Loucy (cell line): ENCODE results near the gene SCPEP1.
A peak's percentile ranks its signal among the peaks of the same experiment; 100 is the strongest.

Source experiments
- H2AFZ ChIP-seq: fragments of 200-600 bp; sonication (generic); 2 replicates; pipeline ENCODE4 v1.6.0; 2016; ENCODE audit warnings: antibody characterized with exemption, mild to moderate bottlenecking, low read length, moderate library complexity
- H3F3A ChIP-seq: fragments of 200-600 bp; 2 replicates; pipeline ENCODE4 v1.6.0; 2016; ENCODE audit warnings: antibody characterized with exemption, low read depth, mild to moderate bottlenecking
- H3K27me3 ChIP-seq: fragments of 200-600 bp; sonication (generic); 2 replicates; pipeline ENCODE4 v1.6.1; 2014; ENCODE audit warnings: low read length, mild to moderate bottlenecking; ENCODE audit not compliant: insufficient read depth, poor library complexity, severe bottlenecking
- H3K36me3 ChIP-seq: fragments of 200-600 bp; sonication (generic); 2 replicates; pipeline ENCODE4 v1.6.1; 2016; ENCODE audit warnings: low read length; ENCODE audit not compliant: insufficient read depth
- H3K4me1 ChIP-seq: fragments of 200-600 bp; sonication (generic); 2 replicates; pipeline ENCODE4 v1.5.1; 2014; ENCODE audit warnings: low read length, mild to moderate bottlenecking; ENCODE audit not compliant: insufficient read depth, poor library complexity, severe bottlenecking
- H3K4me2 ChIP-seq: fragments of 200-600 bp; sonication (generic); 2 replicates; pipeline ENCODE4 v1.6.0; 2014; ENCODE audit warnings: antibody characterized with exemption, low read length, low read depth, mild to moderate bottlenecking; ENCODE audit not compliant: poor library complexity, severe bottlenecking
- H3K4me3 ChIP-seq: fragments of 200-600 bp; sonication (generic); 2 replicates; pipeline ENCODE4 v1.5.1; 2014; ENCODE audit warnings: low read length, mild to moderate bottlenecking, mixed read lengths; ENCODE audit not compliant: poor library complexity, severe bottlenecking
- H3K79me2 ChIP-seq: fragments of 200-600 bp; sonication (generic); 2 replicates; pipeline ENCODE4 v1.6.1; 2014; ENCODE audit warnings: low read length; ENCODE audit not compliant: insufficient read depth
- H3K9ac ChIP-seq: fragments of 200-600 bp; sonication (generic); 2 replicates; pipeline ENCODE4 v1.6.0; 2014; ENCODE audit warnings: mild to moderate bottlenecking, low read depth, low read length, moderate library complexity; ENCODE audit not compliant: poor library complexity, severe bottlenecking
- H3K9me2 ChIP-seq: fragments of 200-600 bp; sonication (generic); replicated peaks from 2 replicates; pipeline ENCODE4 v1.6.1; 2016; ENCODE audit warnings: low read depth, low read length, mixed read lengths
- H3K9me3 ChIP-seq: fragments of 200-600 bp; sonication (generic); 2 replicates; pipeline ENCODE4 v1.6.1; 2014; ENCODE audit warnings: mild to moderate bottlenecking, antibody characterized with exemption, low read length, low read depth; ENCODE audit not compliant: insufficient read depth
- H4K20me1 ChIP-seq: fragments of 200-600 bp; sonication (generic); 2 replicates; pipeline ENCODE4 v1.6.0; 2014; ENCODE audit warnings: antibody characterized with exemption, low read length, mild to moderate bottlenecking; ENCODE audit not compliant: insufficient read depth, poor library complexity, severe bottlenecking
- CTCF ChIP-seq: fragments of 200-600 bp; sonication (generic); conservative IDR thresholded peaks from 2 replicates; pipeline ENCODE4 v1.5.1; 2014; ENCODE audit warnings: mild to moderate bottlenecking, antibody characterized with exemption, low read length
- EZH2phosphoT487 ChIP-seq: fragments of 200-600 bp; IDR thresholded peaks from 2 replicates; pipeline ENCODE4 v1.6.1; 2018; ENCODE audit warnings: antibody characterized with exemption, mild to moderate bottlenecking, moderate library complexity, borderline replicate concordance

The SCPEP1 gene

GRCh38 chr17:57010487-57010886 lies 32.6 kb downstream of the SCPEP1 start:
- Histone ChIP-seq H3F3A (no peaks in the 10 kb centered on the region), H3K36me3 (no peaks in the 10 kb centered on the region), H3K9me2 (no peaks in the 10 kb centered on the region), H4K20me1 (no peaks in the 10 kb centered on the region), H3K79me2 (no peaks in the 10 kb centered on the region), H3K4me2 (peak overlapping the region; percentile 27), H3K9ac (no peak overlapping the region), H3K4me3 (no peak overlapping the region), H3K4me1 (peaks cover 6% of the 10 kb centered on the region), H3K9me3 (no peaks in the 10 kb centered on the region), H3K27me3 (no peaks in the 10 kb centered on the region), H2AFZ (0 out of 2 replicates have a peak overlapping the region, but pooled peaks have one; percentile 76)
- TF ChIP-seq EZH2phosphoT487, result no peak
- no peak for TF ChIP-seq CTCF

GRCh38 chr17:57011491-57012015 lies 33.6 kb downstream of the SCPEP1 start:
- Histone ChIP-seq H3K9me2 (no peaks in the 10 kb centered on the region), H3K4me1 (no peaks in the 10 kb centered on the region), H3K79me2 (no peaks in the 10 kb centered on the region), H3F3A (no peaks in the 10 kb centered on the region), H3K9ac (no peak overlapping the region), H3K36me3 (no peaks in the 10 kb centered on the region), H3K27me3 (no peaks in the 10 kb centered on the region), H3K9me3 (no peaks in the 10 kb centered on the region), H3K4me3 (no peak overlapping the region), H3K4me2 (no peak overlapping the region), H4K20me1 (no peaks in the 10 kb centered on the region), H2AFZ (no peak overlapping the region)
- TF ChIP-seq CTCF (no peak), EZH2phosphoT487 (no peak)

- no peak overlapping the region for H3K4me3 ChIP-seq
- H3F3A ChIP-seq, result no peaks in the 10 kb centered on the region
- no peaks in the 10 kb centered on the region for H3K36me3 ChIP-seq
- H4K20me1 ChIP-seq, result no peaks in the 10 kb centered on the region
- H3K9me3 ChIP-seq, result no peaks in the 10 kb centered on the region
- H2AFZ ChIP-seq, result no peak overlapping the region
- H3K4me2 ChIP-seq, result no peak overlapping the region
- TF ChIP-seq CTCF (no peak), EZH2phosphoT487 (no peak)
- H3K79me2 ChIP-seq, result no peaks in the 10 kb centered on the region
- H3K4me1 ChIP-seq, result no peaks in the 10 kb centered on the region
- no peaks in the 10 kb centered on the region for H3K27me3 ChIP-seq
- H3K9me2 ChIP-seq, result no peaks in the 10 kb centered on the region
- no peak overlapping the region for H3K9ac ChIP-seq
These were observed 38.3 kb downstream of the SCPEP1 start for GRCh38 chr17:57016071-57016763.
